WTC11 (cell line): ENCODE results near the gene RMND5A. TPM values are rescaled to one million over a fixed set of nuclear protein-coding genes. Genes with fewer than 3 reads are reported as not detected.
A peak's percentile ranks its signal among the peaks of the same experiment; 100 is the strongest.

ENCODE experiments used
- ATAC-seq: fragments of 200-7000 bp; cut with Tn5 transposase; 2 replicates; pipeline ENCODE4 v1.10.0; 2021; ENCODE audit warnings: mild to moderate bottlenecking, moderate library complexity
- CTCF ChIA-PET: fragments of 300-600 bp; sonication (Branson Sonifier 250); formaldehyde crosslinking; loops from one replicate; lab custom pipeline; 2021; ENCODE audit warnings: antibody characterized with exemption; lab: Charles Lee
- POLR2A ChIA-PET: fragments of 350-600 bp; sonication (Branson Sonifier 250); formaldehyde crosslinking; loops from one replicate; lab custom pipeline; 2021; ENCODE audit warnings: antibody characterized with exemption; lab: Charles Lee
- DNase-seq: peaks from one replicate; pipeline ENCODE4 v3.0.0; 2021; ENCODE audit warnings: low spot score
- H3K27ac Mint-ChIP-seq: 2 replicates; pipeline ENCODE4 v1.8.0; 2021; ENCODE audit warnings: mixed read lengths
- H3K27me3 Mint-ChIP-seq: 2 replicates; pipeline ENCODE4 v1.8.0; 2021; ENCODE audit warnings: low read depth, mild to moderate bottlenecking, moderate library complexity, mixed read lengths
- H3K36me3 Mint-ChIP-seq: 2 replicates; pipeline ENCODE4 v1.8.0; 2021; ENCODE audit warnings: mixed read lengths
- H3K4me1 Mint-ChIP-seq: 2 replicates; pipeline ENCODE4 v1.8.0; 2022; ENCODE audit warnings: mixed read lengths
- H3K4me3 Mint-ChIP-seq: 2 replicates; pipeline ENCODE4 v1.8.0; 2021; ENCODE audit warnings: mild to moderate bottlenecking, moderate library complexity, mixed read lengths
- H3K9me3 Mint-ChIP-seq: 2 replicates; pipeline ENCODE4 v1.8.0; 2021; ENCODE audit warnings: mixed read lengths
- AFF4 ChIP-seq: sonication (generic); formaldehyde crosslinking; IDR thresholded peaks from 2 replicates; pipeline ENCODE4 v1.8.1; 2023; ENCODE audit warnings: mild to moderate bottlenecking, missing genetic modification reagents, borderline replicate concordance
- AR ChIP-seq: fragments of 250-450 bp; sonication (Bioruptor Pico); IDR thresholded peaks from 2 replicates; pipeline ENCODE4 v1.9.0; 2021; ENCODE audit warnings: mild to moderate bottlenecking
- ATF1 ChIP-seq: sonication (generic); formaldehyde crosslinking; IDR thresholded peaks from 2 replicates; pipeline ENCODE4 v1.8.1; 2023; ENCODE audit warnings: mild to moderate bottlenecking, moderate library complexity, missing genetic modification reagents
- ATF6 ChIP-seq: sonication (generic); formaldehyde crosslinking; IDR thresholded peaks from 2 replicates; pipeline ENCODE4 v1.8.1; 2023; ENCODE audit warnings: mild to moderate bottlenecking, missing genetic modification reagents
- CTCF ChIP-seq: fragments of 200-600 bp; IDR thresholded peaks from 2 replicates; pipeline ENCODE4 v1.8.0; 2022; ENCODE audit warnings: antibody characterized with exemption
- ETV6 ChIP-seq: sonication (generic); formaldehyde crosslinking; IDR thresholded peaks from 2 replicates; pipeline ENCODE4 v1.8.1; 2022; ENCODE audit warnings: mild to moderate bottlenecking, missing genetic modification reagents
- HMGA2 ChIP-seq: fragments of 250-450 bp; sonication (Bioruptor Pico); IDR thresholded peaks from 2 replicates; pipeline ENCODE4 v1.4.0; 2021; ENCODE audit warnings: mild to moderate bottlenecking, moderate library complexity
- JUN ChIP-seq: sonication (generic); formaldehyde crosslinking; IDR thresholded peaks from 2 replicates; pipeline ENCODE4 v1.8.0; 2023; ENCODE audit warnings: mild to moderate bottlenecking, missing genetic modification reagents
- MYBL2 ChIP-seq: sonication (generic); formaldehyde crosslinking; IDR thresholded peaks from 2 replicates; pipeline ENCODE4 v1.8.1; 2023; ENCODE audit warnings: mild to moderate bottlenecking, moderate library complexity, missing genetic modification reagents
- PRRX2 ChIP-seq: fragments of 250-450 bp; sonication (Bioruptor Pico); IDR thresholded peaks from 2 replicates; pipeline ENCODE4 v1.8.0; 2021; ENCODE audit warnings: mild to moderate bottlenecking
- RORB ChIP-seq: fragments of 250-450 bp; sonication (Bioruptor Pico); IDR thresholded peaks from 2 replicates; pipeline ENCODE4 v1.9.0; 2021; ENCODE audit warnings: mild to moderate bottlenecking
- SP1 ChIP-seq: sonication (generic); formaldehyde crosslinking; conservative IDR thresholded peaks from 2 replicates; pipeline ENCODE4 v1.8.1; 2022; ENCODE audit warnings: missing genetic modification reagents
- TP53 ChIP-seq: sonication (generic); formaldehyde crosslinking; IDR thresholded peaks from 2 replicates; pipeline ENCODE4 v1.8.1; 2023; ENCODE audit warnings: mild to moderate bottlenecking, missing genetic modification reagents
- USF1 ChIP-seq: sonication (generic); formaldehyde crosslinking; IDR thresholded peaks from 2 replicates; pipeline ENCODE4 v1.8.0; 2022; ENCODE audit warnings: mild to moderate bottlenecking, missing genetic modification reagents
- ZMAT4 ChIP-seq: fragments of 250-450 bp; sonication (Bioruptor Pico); IDR thresholded peaks from 2 replicates; pipeline ENCODE4 v1.9.0; 2021; ENCODE audit warnings: mild to moderate bottlenecking
- ZNF219 ChIP-seq: sonication (generic); formaldehyde crosslinking; IDR thresholded peaks from 2 replicates; pipeline ENCODE4 v1.8.0; 2023; ENCODE audit warnings: missing genetic modification reagents, mild to moderate bottlenecking, borderline replicate concordance
- ZNF317 ChIP-seq: sonication (generic); formaldehyde crosslinking; IDR thresholded peaks from 2 replicates; pipeline ENCODE4 v1.8.1; 2023; ENCODE audit warnings: low read depth, mild to moderate bottlenecking, moderate library complexity, missing genetic modification reagents, borderline replicate concordance
- ZNF396 ChIP-seq: fragments of 250-450 bp; sonication (Bioruptor Pico); IDR thresholded peaks from 2 replicates; pipeline ENCODE4 v1.8.0; 2021; ENCODE audit warnings: mild to moderate bottlenecking, moderate library complexity, borderline replicate concordance
- ZNF512 ChIP-seq: sonication (generic); formaldehyde crosslinking; IDR thresholded peaks from 2 replicates; pipeline ENCODE4 v1.8.1; 2022; ENCODE audit warnings: missing genetic modification reagents, borderline replicate concordance
- total RNA-seq: library from RNA; stranded (reverse); gene quantifications from 3 replicates; pipeline ENCODE4 v1.2.3, GENCODE V29; 2021

The RMND5A gene
- total RNA-seq, 1 experiment from 2014 or later: 55.4 TPM

- Mint-ChIP-seq H3K4me1 (0 out of 2 replicates have a peak, but pooled peaks cover 3% of the 10 kb centered on the region), H3K27ac (no peak overlapping the region), H3K4me3 (no peak overlapping the region), H3K27me3 (no peaks in the 10 kb centered on the region), H3K9me3 (no peaks in the 10 kb centered on the region), H3K36me3 (peaks cover 9% of the 10 kb centered on the region)
- CTCF ChIA-PET: no interaction called here
- ATAC-seq (peak; percentile 20; the same call in 1 of the 2 replicates), DNase-seq (no peak)
- POLR2A ChIA-PET: no interaction called here
- TF ChIP-seq ZMAT4: no peak
- no peak for TF ChIP-seq ATF1 (CRISPR knock-in tag)
- TF ChIP-seq RORB: no peak
- TF ChIP-seq ZNF219 (CRISPR knock-in tag): no peak
- TF ChIP-seq ATF6 (CRISPR knock-in tag): no peak
- TF ChIP-seq SP1: no peak
- no peak for TF ChIP-seq HMGA2 (CRISPR knock-in tag)
- TF ChIP-seq ZNF396: no peak
- no peak for TF ChIP-seq PRRX2 (CRISPR knock-in tag)
- no peak for TF ChIP-seq ZNF512 (CRISPR knock-in tag)
- TF ChIP-seq TP53 (CRISPR knock-in tag): no peak
- no peak for TF ChIP-seq JUN (CRISPR knock-in tag)
- TF ChIP-seq AFF4 (CRISPR knock-in tag): no peak
- TF ChIP-seq ZNF317 (CRISPR knock-in tag): no peak
Measured at GRCh38 chr2:86778957-86779356, 58.9 kb downstream of the RMND5A start.

GRCh38 chr2:86779971-86780370, 59.9 kb downstream of the RMND5A start:
- Mint-ChIP-seq H3K4me3 (no peak overlapping the region), H3K4me1 (0 out of 2 replicates have a peak, but pooled peaks cover 2% of the 10 kb centered on the region), H3K27me3 (no peaks in the 10 kb centered on the region), H3K9me3 (no peaks in the 10 kb centered on the region), H3K36me3 (no peaks in the 10 kb centered on the region), H3K27ac (no peak overlapping the region)
- ChIA-PET CTCF (no interaction called here), POLR2A (no interaction called here)
- DNase-seq (no peak), ATAC-seq (no peak)
- no peak for TF ChIP-seq ZNF512 (CRISPR knock-in tag)
- no peak for TF ChIP-seq MYBL2 (CRISPR knock-in tag)
- no peak for TF ChIP-seq AR (CRISPR knock-in tag)
- TF ChIP-seq ETV6 (CRISPR knock-in tag): no peak
- TF ChIP-seq CTCF: no peak
- TF ChIP-seq USF1: no peak
